ENCODE measurements around the gene PRLR.

GRCh38 chr5:35129276-35129675, 101.0 kb downstream of the PRLR start:
- no peak for TF ChIP-seq ZNF565 (CRISPR knock-in tag; conservative IDR thresholded peaks at IDR 0.05; ENCODE audit: low read depth)
- TF ChIP-seq ZNF8 (CRISPR knock-in tag; IDR thresholded peaks at IDR 0.05), result no peak
- TF ChIP-seq OSR1 (CRISPR knock-in tag; IDR thresholded peaks at IDR 0.05), result no peak
- no peak for TF ChIP-seq RARB (CRISPR knock-in tag; IDR thresholded peaks at IDR 0.05)
- no peak for TF ChIP-seq ZC3H10 (CRISPR knock-in tag; IDR thresholded peaks at IDR 0.05)
- no peak for TF ChIP-seq CSDC2 (CRISPR knock-in tag; IDR thresholded peaks at IDR 0.05)
- TF ChIP-seq, protein P1, sequence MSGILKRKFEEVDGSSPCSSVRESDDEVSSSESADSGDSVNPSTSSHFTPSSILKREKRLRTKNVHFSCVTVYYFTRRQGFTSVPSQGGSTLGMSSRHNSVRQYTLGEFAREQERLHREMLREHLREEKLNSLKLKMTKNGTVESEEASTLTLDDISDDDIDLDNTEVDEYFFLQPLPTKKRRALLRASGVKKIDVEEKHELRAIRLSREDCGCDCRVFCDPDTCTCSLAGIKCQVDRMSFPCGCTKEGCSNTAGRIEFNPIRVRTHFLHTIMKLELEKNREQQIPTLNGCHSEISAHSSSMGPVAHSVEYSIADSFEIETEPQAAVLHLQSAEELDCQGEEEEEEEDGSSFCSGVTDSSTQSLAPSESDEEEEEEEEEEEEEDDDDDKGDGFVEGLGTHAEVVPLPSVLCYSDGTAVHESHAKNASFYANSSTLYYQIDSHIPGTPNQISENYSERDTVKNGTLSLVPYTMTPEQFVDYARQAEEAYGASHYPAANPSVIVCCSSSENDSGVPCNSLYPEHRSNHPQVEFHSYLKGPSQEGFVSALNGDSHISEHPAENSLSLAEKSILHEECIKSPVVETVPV (CRISPR knock-in tag; IDR thresholded peaks at IDR 0.05), result no peak
- TF ChIP-seq ARNTL (CRISPR knock-in tag; IDR thresholded peaks at IDR 0.05; ENCODE audit: borderline replicate concordance, low read depth), result no peak
- TF ChIP-seq ZFP3 (CRISPR knock-in tag; IDR thresholded peaks at IDR 0.05), result no peak
- TF ChIP-seq ZFP30 (CRISPR knock-in tag; IDR thresholded peaks at IDR 0.05), result no peak
- no peak for TF ChIP-seq PATZ1 (CRISPR knock-in tag; IDR thresholded peaks at IDR 0.05; ENCODE audit: borderline replicate concordance)

Data from SK-N-SH treated with all-trans-retinoic acid at 6 μM for 48 hours (cell line).